Measurements from ENCODE around the gene TBCB.

GRCh38 chr19:36073121-36073876, 42.0 kb upstream of the TBCB start:
- TF ChIP-seq CTCF (IDR thresholded peaks at IDR 0.05; ENCODE audit: insufficient read depth, low read length, poor library complexity, severe bottlenecking): no peak
- TF ChIP-seq EZH2phosphoT487 (conservative IDR thresholded peaks at IDR 0.05; ENCODE audit: low read length): no peak

Data from SU-DHL-6 (cell line).